Activated naive CD4-positive, alpha-beta T cell treated with Interleukin-2 at 50 U/mL for 16 hours (primary cell): ENCODE data around the gene MAP4K2.

Experiments used
- DNase-seq: peaks from one replicate; pipeline ENCODE4 v3.0.0-alpha.2; 2020

Gene MAP4K2

GRCh38 chr11:64753380-64754123 is 49.5 kb downstream of the MAP4K2 start:
- DNase-seq, result no peak

- no peak for DNase-seq
Measured at GRCh38 chr11:64753019-64753379, 50.0 kb downstream of the MAP4K2 start.

GRCh38 chr11:64752175-64752970 is 50.6 kb downstream of the MAP4K2 start:
- no peak for DNase-seq

- no peak for DNase-seq
Measured at GRCh38 chr11:64751580-64751979, 51.4 kb downstream of the MAP4K2 start.

- no peak for DNase-seq
Measured at GRCh38 chr11:64751136-64751535, 51.9 kb downstream of the MAP4K2 start.

GRCh38 chr11:64750361-64751054 is 52.5 kb downstream of the MAP4K2 start:
- no peak for DNase-seq

- no peak for DNase-seq
Measured at GRCh38 chr11:64747961-64748665, 54.9 kb downstream of the MAP4K2 start.

- no peak for DNase-seq
Measured at GRCh38 chr11:64746486-64746885, 56.5 kb downstream of the MAP4K2 start.

- DNase-seq, result peak; percentile 67
Measured at GRCh38 chr11:64745521-64746328, 57.3 kb downstream of the MAP4K2 start.

GRCh38 chr11:64745189-64745520 is 57.9 kb downstream of the MAP4K2 start:
- DNase-seq, result peak; percentile 67

GRCh38 chr11:64744544-64745188 is 58.3 kb downstream of the MAP4K2 start:
- peak; percentile 38 for DNase-seq

- peak; percentile 78 for DNase-seq
Measured at GRCh38 chr11:64743591-64744543, 59.1 kb downstream of the MAP4K2 start, which contains the start of gene RASGRP2. TSS of gene RASGRP2 (minus strand) at chr11:64744142. CDS start at chr11:64742866, 1,276 bp downstream.

- peak; percentile 82 for DNase-seq
Measured at GRCh38 chr11:64742889-64743590, 60.0 kb downstream of the MAP4K2 start.

GRCh38 chr11:64742087-64742888 is 60.7 kb downstream of the MAP4K2 start:
- DNase-seq, result peak; percentile 37

- DNase-seq, result no peak
Measured at GRCh38 chr11:64741375-64742086, 61.5 kb downstream of the MAP4K2 start.

GRCh38 chr11:64739871-64740270 is 63.1 kb downstream of the MAP4K2 start:
- no peak for DNase-seq

- DNase-seq, result no peak
Measured at GRCh38 chr11:64736654-64737053, 66.4 kb downstream of the MAP4K2 start.

GRCh38 chr11:64735725-64736259 is 67.2 kb downstream of the MAP4K2 start:
- no peak for DNase-seq
